ENCODE results near the gene SECISBP2. TPM values are rescaled to one million over a fixed set of nuclear protein-coding genes. Genes with fewer than 3 reads are reported as not detected.

The SECISBP2 gene
- total and polyA plus RNA-seq, 4 donors = 14.2 to 37.7 (median 24.3) TPM

DNA sequence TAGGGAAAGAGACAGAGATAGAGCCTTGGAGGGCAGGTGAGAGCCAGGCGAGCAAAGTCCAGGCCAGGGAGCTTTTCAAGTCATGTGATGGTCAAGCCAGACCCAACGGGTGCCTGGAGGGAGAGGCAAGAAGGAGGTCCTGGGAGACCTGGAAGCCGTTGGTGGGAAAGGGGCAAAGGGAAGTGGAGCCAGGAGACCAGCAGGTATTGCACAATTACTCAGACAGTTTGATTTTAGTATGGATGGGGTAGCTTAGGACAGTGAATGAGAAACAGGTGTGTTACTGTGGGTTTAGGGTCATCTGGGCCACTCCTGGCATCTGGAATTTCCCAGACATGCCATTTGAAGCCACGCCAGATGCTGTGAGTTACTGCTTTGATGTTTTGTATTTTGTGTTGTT, 5.1 kb downstream of the SECISBP2 start:
- H3K9me3 ChIP-seq (ENCODE audit: control insufficient read depth in 4 of 4, low read length in 3 of 4) = no peaks in the 10 kb centered on the region
- peaks cover 6 to 18% (median 15%) of the 10 kb centered on the region in 4 donors for H3K4me1 ChIP-seq (ENCODE audit: control insufficient read depth in 4 of 4, insufficient read depth in 4 of 4, low read length in 3 of 4)
- TF ChIP-seq HNF4A (conservative IDR thresholded peaks at IDR 0.05) (peak; percentile 58 to 64), ZBTB33 (IDR thresholded peaks at IDR 0.05) (no peak)
- DNase-seq (ENCODE audit: low spot score) = peak; percentile 44
- H3K27me3 ChIP-seq (ENCODE audit: control insufficient read depth in 4 of 4, insufficient read depth in 4 of 4, low read length in 3 of 4) = no peaks in the 10 kb centered on the region
- no peak overlapping the region for H3K9ac ChIP-seq (ENCODE audit: low read depth in 1 of 2, low read length in 2 of 2)
- H3K4me3 ChIP-seq (ENCODE audit: low read depth in 1 of 3, low read length in 3 of 3) = no peak overlapping the region
- peaks cover 3 to 17% (median 11%) of the 10 kb centered on the region in 4 donors for H3K36me3 ChIP-seq (ENCODE audit: control insufficient read depth in 4 of 4, insufficient read depth in 3 of 4, low read depth in 1 of 4, low read length in 3 of 4)
- WGBS = 50% methylated on average over 4 of the region's 4 CpGs
- no peak overlapping the region for H3K27ac ChIP-seq (ENCODE audit: low read depth in 1 of 2, low read length in 2 of 2)

DNA sequence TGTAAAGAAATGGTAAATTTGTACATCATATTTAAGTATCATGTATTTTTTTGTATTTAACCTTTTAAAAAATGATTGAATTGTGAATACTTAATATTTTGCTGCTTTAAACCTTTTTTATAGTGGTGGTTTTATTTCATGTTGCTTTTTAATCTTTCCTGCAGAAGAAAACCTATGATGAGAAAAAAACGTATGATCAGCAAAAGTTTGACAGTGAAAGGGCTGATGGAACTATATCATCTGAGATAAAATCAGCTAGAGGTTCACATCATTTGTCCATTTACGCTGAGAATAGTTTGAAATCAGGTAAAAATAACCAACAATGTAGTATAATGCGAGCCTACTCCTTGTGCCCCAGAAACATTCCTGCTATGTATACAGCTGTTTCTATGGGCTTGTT, 7.4 kb downstream of the SECISBP2 start:
- no peaks in the 10 kb centered on the region for H3K27me3 ChIP-seq (ENCODE audit: control insufficient read depth in 4 of 4, insufficient read depth in 4 of 4, low read length in 3 of 4)
- no peak overlapping the region for H3K4me3 ChIP-seq (ENCODE audit: low read depth in 1 of 3, low read length in 3 of 3)
- no peak for DNase-seq (ENCODE audit: low spot score)
- no peak overlapping the region for H3K27ac ChIP-seq (ENCODE audit: low read depth in 1 of 2, low read length in 2 of 2)
- no peak overlapping the region for H3K9ac ChIP-seq (ENCODE audit: low read depth in 1 of 2, low read length in 2 of 2)
- no peaks in the 10 kb centered on the region for H3K9me3 ChIP-seq (ENCODE audit: control insufficient read depth in 4 of 4, low read length in 3 of 4)
- TF ChIP-seq, protein P1, sequence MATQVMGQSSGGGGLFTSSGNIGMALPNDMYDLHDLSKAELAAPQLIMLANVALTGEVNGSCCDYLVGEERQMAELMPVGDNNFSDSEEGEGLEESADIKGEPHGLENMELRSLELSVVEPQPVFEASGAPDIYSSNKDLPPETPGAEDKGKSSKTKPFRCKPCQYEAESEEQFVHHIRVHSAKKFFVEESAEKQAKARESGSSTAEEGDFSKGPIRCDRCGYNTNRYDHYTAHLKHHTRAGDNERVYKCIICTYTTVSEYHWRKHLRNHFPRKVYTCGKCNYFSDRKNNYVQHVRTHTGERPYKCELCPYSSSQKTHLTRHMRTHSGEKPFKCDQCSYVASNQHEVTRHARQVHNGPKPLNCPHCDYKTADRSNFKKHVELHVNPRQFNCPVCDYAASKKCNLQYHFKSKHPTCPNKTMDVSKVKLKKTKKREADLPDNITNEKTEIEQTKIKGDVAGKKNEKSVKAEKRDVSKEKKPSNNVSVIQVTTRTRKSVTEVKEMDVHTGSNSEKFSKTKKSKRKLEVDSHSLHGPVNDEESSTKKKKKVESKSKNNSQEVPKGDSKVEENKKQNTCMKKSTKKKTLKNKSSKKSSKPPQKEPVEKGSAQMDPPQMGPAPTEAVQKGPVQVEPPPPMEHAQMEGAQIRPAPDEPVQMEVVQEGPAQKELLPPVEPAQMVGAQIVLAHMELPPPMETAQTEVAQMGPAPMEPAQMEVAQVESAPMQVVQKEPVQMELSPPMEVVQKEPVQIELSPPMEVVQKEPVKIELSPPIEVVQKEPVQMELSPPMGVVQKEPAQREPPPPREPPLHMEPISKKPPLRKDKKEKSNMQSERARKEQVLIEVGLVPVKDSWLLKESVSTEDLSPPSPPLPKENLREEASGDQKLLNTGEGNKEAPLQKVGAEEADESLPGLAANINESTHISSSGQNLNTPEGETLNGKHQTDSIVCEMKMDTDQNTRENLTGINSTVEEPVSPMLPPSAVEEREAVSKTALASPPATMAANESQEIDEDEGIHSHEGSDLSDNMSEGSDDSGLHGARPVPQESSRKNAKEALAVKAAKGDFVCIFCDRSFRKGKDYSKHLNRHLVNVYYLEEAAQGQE (IDR thresholded peaks at IDR 0.05) = no peak
- TF ChIP-seq, protein P2, sequence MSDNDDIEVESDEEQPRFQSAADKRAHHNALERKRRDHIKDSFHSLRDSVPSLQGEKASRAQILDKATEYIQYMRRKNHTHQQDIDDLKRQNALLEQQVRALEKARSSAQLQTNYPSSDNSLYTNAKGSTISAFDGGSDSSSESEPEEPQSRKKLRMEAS (IDR thresholded peaks at IDR 0.05) = no peak
- TF ChIP-seq SP1 (IDR thresholded peaks at IDR 0.05) (no peak), YY1 (IDR thresholded peaks at IDR 0.05) (no peak), FOXA1 (IDR thresholded peaks at IDR 0.05) (no peak), JUND (IDR thresholded peaks at IDR 0.05) (no peak), GABPA (IDR thresholded peaks at IDR 0.05 in 1 of 2, conservative IDR thresholded peaks at IDR 0.05 in 1 of 2) (no peak), HNF4G (IDR thresholded peaks at IDR 0.05) (no peak), EGR1 (IDR thresholded peaks at IDR 0.05; ENCODE audit: low read depth in 2 of 2) (no peak), HNF4A (conservative IDR thresholded peaks at IDR 0.05) (no peak), ZBTB33 (IDR thresholded peaks at IDR 0.05) (no peak), TAF1 (conservative IDR thresholded peaks at IDR 0.05) (no peak), RAD21 (IDR thresholded peaks at IDR 0.05) (no peak), RXRA (IDR thresholded peaks at IDR 0.05) (no peak), NR2F2 (IDR thresholded peaks at IDR 0.05) (no peak), FOXA2 (IDR thresholded peaks at IDR 0.05) (no peak)
- TF ChIP-seq, protein P3, sequence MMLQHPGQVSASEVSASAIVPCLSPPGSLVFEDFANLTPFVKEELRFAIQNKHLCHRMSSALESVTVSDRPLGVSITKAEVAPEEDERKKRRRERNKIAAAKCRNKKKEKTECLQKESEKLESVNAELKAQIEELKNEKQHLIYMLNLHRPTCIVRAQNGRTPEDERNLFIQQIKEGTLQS (IDR thresholded peaks at IDR 0.05) = no peak
- TF ChIP-seq, protein P4, sequence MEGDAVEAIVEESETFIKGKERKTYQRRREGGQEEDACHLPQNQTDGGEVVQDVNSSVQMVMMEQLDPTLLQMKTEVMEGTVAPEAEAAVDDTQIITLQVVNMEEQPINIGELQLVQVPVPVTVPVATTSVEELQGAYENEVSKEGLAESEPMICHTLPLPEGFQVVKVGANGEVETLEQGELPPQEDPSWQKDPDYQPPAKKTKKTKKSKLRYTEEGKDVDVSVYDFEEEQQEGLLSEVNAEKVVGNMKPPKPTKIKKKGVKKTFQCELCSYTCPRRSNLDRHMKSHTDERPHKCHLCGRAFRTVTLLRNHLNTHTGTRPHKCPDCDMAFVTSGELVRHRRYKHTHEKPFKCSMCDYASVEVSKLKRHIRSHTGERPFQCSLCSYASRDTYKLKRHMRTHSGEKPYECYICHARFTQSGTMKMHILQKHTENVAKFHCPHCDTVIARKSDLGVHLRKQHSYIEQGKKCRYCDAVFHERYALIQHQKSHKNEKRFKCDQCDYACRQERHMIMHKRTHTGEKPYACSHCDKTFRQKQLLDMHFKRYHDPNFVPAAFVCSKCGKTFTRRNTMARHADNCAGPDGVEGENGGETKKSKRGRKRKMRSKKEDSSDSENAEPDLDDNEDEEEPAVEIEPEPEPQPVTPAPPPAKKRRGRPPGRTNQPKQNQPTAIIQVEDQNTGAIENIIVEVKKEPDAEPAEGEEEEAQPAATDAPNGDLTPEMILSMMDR (IDR thresholded peaks at IDR 0.05; ENCODE audit: low read depth, low read length, missing input control) = no peak
- H3K36me3 ChIP-seq (ENCODE audit: control insufficient read depth in 4 of 4, insufficient read depth in 3 of 4, low read depth in 1 of 4, low read length in 3 of 4) = peaks cover 9 to 36% (median 29%) of the 10 kb centered on the region in 4 donors
- 95% methylated on average over 3 of the region's 3 CpGs for WGBS
- H3K4me1 ChIP-seq (ENCODE audit: control insufficient read depth in 4 of 4, insufficient read depth in 4 of 4, low read length in 3 of 4) = peaks cover 0 to 9% (median 7%) of the 10 kb centered on the region in 4 donors

All from liver (tissue), 9 donors.